Measurements from ENCODE around the gene SRGAP3. TPM values are rescaled to one million over a fixed set of nuclear protein-coding genes. Genes with fewer than 3 reads are reported as not detected.

SRGAP3 gene
- total RNA-seq, 4 donors from 2014 or later: 2.4 to 35.5 (median 8.2) TPM

GRCh38 chr3:9099702-9100512 lies 149.5 kb downstream of the SRGAP3 start:
- no peak overlapping the region for H3K27ac ChIP-seq
- no peak overlapping the region for H3K4me3 ChIP-seq
- H3K4me1 ChIP-seq: no peaks in the 10 kb centered on the region
- DNase-seq: no peak
- no peaks in the 10 kb centered on the region for H3K27me3 ChIP-seq
- no peaks in the 10 kb centered on the region for H3K36me3 ChIP-seq
- H3K9me3 ChIP-seq: no peaks in the 10 kb centered on the region
- no peak for TF ChIP-seq CTCF (IDR thresholded peaks at IDR 0.05)
- no peak for TF ChIP-seq POLR2A (IDR thresholded peaks at IDR 0.05)
- intact Hi-C loops (cut with DNase I; ENCODE audit: low total_unique reads): no loop called here

- DNase-seq: no peak
- Histone ChIP-seq H3K36me3 (no peaks in the 10 kb centered on the region), H3K27me3 (no peaks in the 10 kb centered on the region), H3K4me1 (no peaks in the 10 kb centered on the region), H3K9me3 (no peaks in the 10 kb centered on the region), H3K27ac (no peak overlapping the region), H3K4me3 (no peak overlapping the region)
- no peak for TF ChIP-seq CTCF (IDR thresholded peaks at IDR 0.05)
- no peak for TF ChIP-seq POLR2A (IDR thresholded peaks at IDR 0.05)
- intact Hi-C loops (cut with DNase I; ENCODE audit: low total_unique reads): no loop called here
Measured at GRCh38 chr3:9098716-9099675, 150.4 kb downstream of the SRGAP3 start.

GRCh38 chr3:9097495-9097894 lies 152.0 kb downstream of the SRGAP3 start:
- H3K27ac ChIP-seq: no peak overlapping the region
- TF ChIP-seq CTCF (IDR thresholded peaks at IDR 0.05): no peak
- TF ChIP-seq POLR2A (IDR thresholded peaks at IDR 0.05): no peak
- H3K36me3 ChIP-seq: no peaks in the 10 kb centered on the region
- no peaks in the 10 kb centered on the region for H3K9me3 ChIP-seq
- intact Hi-C loops (cut with DNase I; ENCODE audit: low total_unique reads): no loop called here
- no peaks in the 10 kb centered on the region for H3K27me3 ChIP-seq
- H3K4me3 ChIP-seq: no peak overlapping the region
- no peaks in the 10 kb centered on the region for H3K4me1 ChIP-seq
- no peak for DNase-seq

- Histone ChIP-seq H3K4me3 (no peak overlapping the region), H3K4me1 (no peaks in the 10 kb centered on the region), H3K27me3 (no peaks in the 10 kb centered on the region), H3K36me3 (no peaks in the 10 kb centered on the region), H3K9me3 (no peaks in the 10 kb centered on the region), H3K27ac (no peak overlapping the region)
- intact Hi-C loops (cut with DNase I; ENCODE audit: low total_unique reads): no loop called here
- no peak for TF ChIP-seq POLR2A (IDR thresholded peaks at IDR 0.05)
- no peak for TF ChIP-seq CTCF (IDR thresholded peaks at IDR 0.05)
- no peak for DNase-seq
Measured at GRCh38 chr3:9091486-9092235, 157.8 kb downstream of the SRGAP3 start.

Data from uterus (tissue), 4 donors.